Measurements from ENCODE around the gene PRSS27.
"Not testable (repeated sequence)": the region's sequence is repeated elsewhere in the genome, so short reads cannot be mapped to it uniquely, and the experiment has no call there.

The PRSS27 gene

GRCh38 chr16:2692948-2693651 lies 26.9 kb downstream of the PRSS27 start:
- H3K4me3 ChIP-seq (ENCODE audit: low read depth, low read length), result no peak overlapping the region
- no peak for DNase-seq (ENCODE audit: low read depth)
- TF ChIP-seq MYC (IDR thresholded peaks at IDR 0.05; ENCODE audit: low read depth, low read length) (no peak), MAX (IDR thresholded peaks at IDR 0.05; ENCODE audit: low read depth, low read length) (no peak), POLR2A (IDR thresholded peaks at IDR 0.05; ENCODE audit: extremely low read depth, insufficient read length) (no peak), CTCF (IDR thresholded peaks at IDR 0.05; ENCODE audit: low read depth, low read length) (no peak)

- TF ChIP-seq CTCF (IDR thresholded peaks at IDR 0.05; ENCODE audit: low read depth, low read length) (no peak), POLR2A (IDR thresholded peaks at IDR 0.05; ENCODE audit: extremely low read depth, insufficient read length) (no peak), MAX (IDR thresholded peaks at IDR 0.05; ENCODE audit: low read depth, low read length) (no peak), MYC (IDR thresholded peaks at IDR 0.05; ENCODE audit: low read depth, low read length) (no peak)
- no peak for DNase-seq (ENCODE audit: low read depth)
- H3K4me3 ChIP-seq (ENCODE audit: low read depth, low read length), result no peak overlapping the region
These were observed 27.6 kb downstream of the PRSS27 start for GRCh38 chr16:2692251-2692947.

- no peak for DNase-seq (ENCODE audit: low read depth)
- TF ChIP-seq POLR2A (IDR thresholded peaks at IDR 0.05; ENCODE audit: extremely low read depth, insufficient read length), result no peak
- H3K4me3 ChIP-seq (ENCODE audit: low read depth, low read length), result no peak overlapping the region
These were observed 28.4 kb downstream of the PRSS27 start for GRCh38 chr16:2691491-2692248.

GRCh38 chr16:2690852-2691251 lies 29.2 kb downstream of the PRSS27 start:
- DNase-seq (ENCODE audit: low read depth), result no peak
- TF ChIP-seq MAX (IDR thresholded peaks at IDR 0.05; ENCODE audit: low read depth, low read length), result no peak
- TF ChIP-seq MYC (IDR thresholded peaks at IDR 0.05; ENCODE audit: low read depth, low read length), result no peak
- TF ChIP-seq CTCF (IDR thresholded peaks at IDR 0.05; ENCODE audit: low read depth, low read length), result no peak
- no peak for TF ChIP-seq POLR2A (IDR thresholded peaks at IDR 0.05; ENCODE audit: extremely low read depth, insufficient read length)
- H3K4me3 ChIP-seq (ENCODE audit: low read depth, low read length), result no peak overlapping the region

- TF ChIP-seq CTCF (IDR thresholded peaks at IDR 0.05; ENCODE audit: low read depth, low read length) (no peak), POLR2A (IDR thresholded peaks at IDR 0.05; ENCODE audit: extremely low read depth, insufficient read length) (no peak), MYC (IDR thresholded peaks at IDR 0.05; ENCODE audit: low read depth, low read length) (no peak), MAX (IDR thresholded peaks at IDR 0.05; ENCODE audit: low read depth, low read length) (no peak)
- no peak for DNase-seq (ENCODE audit: low read depth)
- no peak overlapping the region for H3K4me3 ChIP-seq (ENCODE audit: low read depth, low read length)
These were observed 29.8 kb downstream of the PRSS27 start for GRCh38 chr16:2689968-2690801.

- DNase-seq (ENCODE audit: low read depth); H3K4me3 ChIP-seq (ENCODE audit: low read depth, low read length): not testable (repeated sequence)
These were observed 30.6 kb downstream of the PRSS27 start for GRCh38 chr16:2689422-2689821.

All from NB4 (cell line).